Peyer's patch (tissue), 4 donors: Measurements from ENCODE around the gene CLDN1.

Experiments used
- CTCF ChIP-seq, 6 experiments: fragments of 450-650 bp in 4 of 6; fragments of 200-600 bp in 2 of 6; sonication (generic) in 1 of 6; IDR thresholded peaks; one replicate each; pipeline ENCODE4 v1.5.1; 2017 to 2019; ENCODE audit warnings: antibody characterized with exemption in 6 of 6, mild to moderate bottlenecking in 3 of 6, moderate library complexity in 1 of 6
- POLR2A ChIP-seq, 2 donors: fragments of 450-650 bp; IDR thresholded peaks; one replicate each; pipeline ENCODE4 v1.5.1; 2017; ENCODE audit warnings: antibody characterized with exemption in 2 of 2, mild to moderate bottlenecking in 2 of 2, moderate library complexity in 2 of 2

- TF ChIP-seq CTCF (IDR thresholded peaks at IDR 0.05): no peak
- no peak for TF ChIP-seq POLR2A (IDR thresholded peaks at IDR 0.05)
These were observed 12.8 kb downstream of the CLDN1 start for GRCh38 chr3:190309414-190309813.
